NCI-H2029 treated with DMSO at 0.1 percent for 48 hours (cell line): ENCODE results near the gene LDB1.

Experiments used
- DNase-seq: peaks from one replicate; lab custom pipeline; 2025; lab: John Stamatoyannopoulos, UW

The LDB1 gene

DNA sequence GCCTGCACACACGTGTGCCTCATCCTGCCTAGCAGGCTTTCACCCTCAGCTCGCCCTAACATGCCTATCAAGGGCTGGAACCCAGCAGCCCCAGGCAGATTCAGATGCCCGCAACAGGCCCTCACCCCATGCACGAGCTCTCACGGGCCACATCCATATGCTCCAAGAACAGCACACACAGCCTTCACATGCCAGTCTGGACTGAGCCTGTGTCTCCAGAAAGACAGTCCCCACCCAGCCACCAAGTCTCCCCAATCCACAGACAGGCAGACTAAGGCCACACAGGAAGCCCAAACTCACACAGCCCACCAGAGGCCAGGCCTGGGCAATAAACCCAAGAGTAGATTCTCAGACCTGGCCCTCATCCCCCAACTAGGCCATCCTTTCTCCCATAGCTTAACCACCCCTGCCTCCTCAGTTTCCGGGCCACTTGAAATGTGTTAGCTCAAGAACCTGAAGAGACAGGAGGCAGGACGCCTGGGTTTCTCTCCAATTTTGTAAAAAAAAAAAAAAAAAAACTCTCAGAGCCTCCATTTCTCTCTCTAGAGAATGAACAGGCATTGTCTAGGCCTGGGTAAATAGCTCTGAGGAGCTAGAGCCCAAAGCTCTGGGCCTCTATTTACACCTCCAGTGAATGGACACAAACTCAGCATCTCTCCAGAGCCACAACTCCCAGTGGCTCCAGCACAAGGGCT lies 6.8 kb downstream of the LDB1 start:
- no peak for DNase-seq

- DNase-seq: no peak
Observed at GRCh38 chr10:102112210-102112817, 7.9 kb downstream of the LDB1 start.

DNA sequence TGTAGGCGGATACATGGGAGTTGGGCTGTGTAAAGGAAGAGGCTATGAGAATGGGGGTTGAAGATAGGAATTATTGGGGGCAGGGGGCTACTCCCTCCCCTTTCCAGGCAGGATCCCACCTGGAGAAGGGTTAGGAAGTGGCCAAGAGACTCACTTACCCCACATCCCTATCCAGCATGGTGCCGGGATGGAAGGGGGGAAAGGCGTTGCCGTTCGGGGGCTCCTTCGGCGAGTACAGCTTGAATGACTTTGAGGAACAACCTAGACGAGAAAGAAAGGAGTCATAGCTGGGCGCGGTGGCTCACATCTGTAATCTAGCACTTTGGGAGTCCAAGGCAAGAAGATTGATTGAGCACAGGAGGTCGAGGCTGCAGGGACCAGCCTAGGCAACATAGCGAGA lies 8.9 kb downstream of the LDB1 start:
- DNase-seq: no peak

DNA sequence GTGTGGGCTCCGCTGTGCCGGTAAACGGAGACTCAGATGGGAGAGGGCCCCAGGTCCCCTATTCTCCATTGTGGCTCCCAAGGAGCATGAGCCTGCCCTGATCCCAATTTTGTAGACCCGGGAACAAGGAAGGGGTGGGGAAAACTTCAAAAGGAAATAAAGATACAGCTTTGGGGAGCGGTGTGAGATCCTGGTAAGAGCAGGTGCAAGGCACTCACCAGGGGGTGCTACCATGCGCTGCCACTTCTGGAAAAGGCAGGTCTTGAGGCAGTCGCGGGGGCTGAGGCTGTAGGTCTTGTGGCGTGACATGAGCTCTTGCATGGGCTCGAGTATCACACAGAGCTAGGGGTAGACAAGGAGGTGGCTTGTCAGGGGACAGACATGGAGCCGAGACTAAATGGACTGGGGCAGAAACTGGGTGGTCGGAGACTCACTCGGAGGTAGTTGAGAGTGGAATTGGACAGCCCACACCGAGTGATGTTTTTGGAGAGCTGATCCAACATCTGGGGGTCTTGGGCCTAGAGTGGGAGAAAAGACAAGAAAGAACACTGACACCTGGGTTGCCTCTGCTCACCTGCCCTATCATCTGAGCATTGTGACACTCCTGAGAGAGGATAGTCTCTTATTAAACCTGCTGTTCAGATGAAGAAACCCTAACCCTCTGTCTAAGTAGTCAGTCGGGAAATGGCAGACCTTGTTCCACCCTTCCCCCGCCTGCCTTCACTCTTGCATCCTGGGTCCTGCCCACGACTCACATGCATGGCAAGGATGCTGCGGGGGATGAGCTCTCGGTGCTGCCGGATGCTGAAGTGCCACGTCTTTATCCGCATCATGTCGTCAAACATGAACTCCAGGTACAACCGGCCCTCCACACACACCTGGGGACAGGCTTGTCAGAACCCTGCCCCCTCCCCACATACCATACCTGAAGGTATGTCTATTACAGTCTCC lies 10.7 kb downstream of the LDB1 start:
- DNase-seq: no peak

GRCh38 chr10:102106998-102107397 lies 13.2 kb downstream of the LDB1 start:
- no peak for DNase-seq

DNA sequence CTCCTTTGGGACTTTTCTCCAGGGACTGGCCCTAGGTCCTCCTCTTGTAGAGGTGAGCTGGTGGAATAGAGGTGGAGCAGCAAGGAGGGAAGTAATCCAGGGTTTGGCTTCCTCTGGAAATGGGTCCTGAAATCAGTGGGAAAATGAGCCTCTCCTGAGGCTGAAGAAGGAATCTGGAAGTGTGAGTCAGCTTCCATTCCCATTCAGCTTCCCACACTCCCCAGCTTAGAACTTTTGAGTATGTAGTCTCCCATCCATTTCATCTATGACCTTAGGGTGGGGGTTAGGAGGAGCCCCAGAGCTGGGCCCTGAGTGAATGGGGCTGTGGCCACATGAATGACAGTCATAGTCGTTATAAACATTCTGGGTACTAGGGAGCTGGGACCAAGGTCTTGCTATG lies 17.7 kb downstream of the LDB1 start:
- no peak for DNase-seq

DNA sequence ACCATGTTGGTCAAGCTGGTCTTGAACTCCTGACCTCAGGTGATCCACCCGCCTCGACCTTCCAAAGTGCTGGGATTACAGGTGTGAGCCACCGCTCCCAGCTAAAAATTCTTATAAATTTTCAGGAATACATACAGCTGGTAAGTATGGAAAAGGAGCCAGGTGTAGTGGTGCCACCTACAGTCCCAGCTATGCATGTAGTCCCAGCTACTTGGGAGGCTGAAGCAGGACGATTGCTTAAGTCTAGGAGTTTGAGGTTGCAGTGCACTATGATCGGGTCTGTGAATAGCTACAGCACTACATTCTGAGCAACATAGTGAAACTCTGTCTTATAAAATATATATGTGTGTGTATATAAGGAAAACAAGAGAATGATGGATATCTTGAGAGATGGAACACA lies 19.0 kb downstream of the LDB1 start:
- DNase-seq: no peak

DNA sequence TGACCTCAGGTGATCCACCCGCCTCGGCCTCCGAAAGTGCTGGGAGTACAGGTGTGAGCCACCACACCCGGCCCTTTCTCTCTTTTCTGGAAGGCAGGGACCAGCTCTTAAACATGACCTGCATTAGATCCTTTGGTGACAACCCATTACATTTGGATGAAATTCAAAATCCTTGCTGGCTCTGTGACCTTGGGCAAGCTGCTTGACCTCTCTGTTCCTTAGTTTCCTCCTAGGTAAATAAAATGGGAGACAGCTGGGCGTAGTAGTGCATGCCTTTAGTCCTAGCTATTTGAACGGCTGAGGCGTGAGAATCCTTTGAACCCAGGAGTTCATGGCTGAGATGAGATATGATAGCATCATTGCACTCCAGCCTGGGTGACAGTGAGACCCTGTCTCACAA lies 23.7 kb downstream of the LDB1 start:
- DNase-seq: no peak

DNA sequence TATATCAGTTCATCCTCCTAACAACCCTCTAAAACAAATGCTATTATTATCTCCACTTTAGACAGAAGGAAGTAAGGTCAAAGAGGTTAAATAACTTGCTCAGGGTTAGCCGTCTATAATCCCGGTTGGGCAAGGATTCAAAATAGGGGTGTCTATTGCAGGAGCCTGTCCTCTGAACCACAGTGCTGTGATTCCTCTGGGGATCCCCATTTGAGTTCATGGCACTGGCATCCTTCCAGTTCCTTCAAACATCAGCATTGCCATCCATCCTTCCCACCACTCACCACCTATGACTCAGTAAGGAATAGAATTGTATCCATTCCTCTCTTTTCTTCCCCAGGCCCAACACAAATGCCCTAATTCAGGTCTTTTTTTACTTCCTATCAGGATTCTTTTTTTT lies 29.4 kb downstream of the LDB1 start:
- DNase-seq: no peak

GRCh38 chr10:102086196-102086595 lies 34.0 kb downstream of the LDB1 start:
- DNase-seq: no peak

GRCh38 chr10:102085336-102085735 lies 34.8 kb downstream of the LDB1 start:
- DNase-seq: no peak

DNA sequence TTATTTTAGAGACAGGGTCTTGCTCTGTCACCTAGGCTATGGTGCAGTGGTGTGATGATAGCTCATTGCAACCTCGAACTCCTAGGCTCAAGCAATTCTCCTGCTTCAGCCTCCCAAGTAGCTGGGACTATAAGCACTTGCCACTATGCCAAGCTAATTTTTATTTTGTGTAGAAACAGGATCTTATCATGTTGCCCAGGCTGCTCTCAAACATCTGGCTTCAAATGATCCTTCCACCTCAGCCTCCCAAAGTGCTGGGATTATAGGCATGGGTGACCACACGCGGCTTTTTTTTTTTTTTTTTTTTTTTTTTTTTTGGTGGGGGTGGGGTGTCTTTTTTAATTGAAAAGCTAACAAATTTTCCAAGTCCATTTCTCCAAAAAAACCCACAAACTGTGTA lies 36.6 kb downstream of the LDB1 start:
- no peak for DNase-seq

- DNase-seq: peak; percentile 17
Observed at GRCh38 chr10:102072673-102073527, 47.3 kb downstream of the LDB1 start.

- no peak for DNase-seq
Observed at GRCh38 chr10:102069071-102069470, 51.1 kb downstream of the LDB1 start.

- peak; percentile 0 for DNase-seq
Observed at GRCh38 chr10:102068216-102068615, 52.0 kb downstream of the LDB1 start.

- no peak for DNase-seq
Observed at GRCh38 chr10:102067091-102067916, 52.9 kb downstream of the LDB1 start.

- no peak for DNase-seq
Observed at GRCh38 chr10:102066399-102067088, 53.6 kb downstream of the LDB1 start.

- no peak for DNase-seq
Observed at GRCh38 chr10:102065561-102066398, 54.4 kb downstream of the LDB1 start.

- DNase-seq: peak; percentile 23
Observed at GRCh38 chr10:102064868-102065560, 55.2 kb downstream of the LDB1 start, which contains the start of gene HPS6. Gene HPS6, plus strand, starts transcription at chr10:102065349. Its CDS starts 126 bp downstream, at chr10:102065475.
